ENCODE measurements around the gene SPATA45.

Gene SPATA45

DNA sequence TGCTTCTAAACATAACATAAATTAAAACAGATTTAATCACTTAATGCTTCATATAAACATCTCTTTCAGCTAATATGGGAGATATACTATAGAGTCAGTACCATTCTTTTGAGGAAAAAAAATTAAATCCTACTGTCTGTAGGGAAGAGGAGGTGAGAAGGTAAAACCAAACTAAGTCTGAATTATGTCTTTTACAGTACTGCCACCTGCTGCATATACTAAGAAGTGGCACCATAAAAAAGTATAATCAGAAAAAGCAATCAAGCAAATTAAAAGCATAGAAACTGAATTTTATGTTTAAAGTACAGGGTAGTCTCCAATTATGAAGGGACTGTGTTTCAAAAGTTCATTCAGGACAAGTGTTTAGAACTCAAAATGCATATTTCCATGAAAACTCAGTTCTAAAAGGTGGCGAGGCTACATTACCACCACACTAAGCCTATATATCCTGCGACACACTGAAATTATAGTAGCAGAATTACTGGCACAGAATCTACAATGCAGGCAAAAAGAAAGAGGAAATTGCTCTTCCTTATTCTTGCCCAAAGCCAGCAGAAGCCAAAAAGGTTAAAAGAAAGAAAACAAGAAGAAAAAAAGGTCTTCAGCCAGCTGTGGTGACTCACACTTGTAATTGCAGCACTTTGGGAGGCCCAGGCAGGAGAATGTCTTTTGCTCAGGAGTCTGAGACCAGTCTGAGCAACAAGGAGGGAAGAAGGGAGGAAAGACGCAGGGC, 64.9 kb downstream of the SPATA45 start:
- DNase-seq (ENCODE audit: low read depth in 2 of 3, low spot score in 2 of 3), result no peak

DNA sequence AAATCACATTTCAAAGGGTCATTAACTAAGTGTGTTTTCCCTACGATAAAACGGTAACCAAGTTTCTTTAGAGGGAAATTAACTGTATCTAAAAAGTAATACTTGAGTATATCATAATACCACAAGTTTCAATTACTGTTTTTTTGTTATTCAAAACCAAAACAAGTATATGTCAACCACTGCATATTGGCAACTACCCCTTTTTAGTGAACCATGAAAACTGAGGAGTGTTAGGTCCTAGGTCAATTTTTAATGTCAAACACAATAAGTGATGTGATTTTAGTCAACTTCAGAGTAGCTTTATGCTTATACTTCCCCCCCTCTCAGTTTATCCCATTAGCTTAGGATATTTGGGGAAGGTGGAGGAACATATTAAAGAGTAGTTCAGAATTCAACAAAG, 66.2 kb downstream of the SPATA45 start:
- no peak for DNase-seq (ENCODE audit: low read depth in 2 of 3, low spot score in 2 of 3)

DNA sequence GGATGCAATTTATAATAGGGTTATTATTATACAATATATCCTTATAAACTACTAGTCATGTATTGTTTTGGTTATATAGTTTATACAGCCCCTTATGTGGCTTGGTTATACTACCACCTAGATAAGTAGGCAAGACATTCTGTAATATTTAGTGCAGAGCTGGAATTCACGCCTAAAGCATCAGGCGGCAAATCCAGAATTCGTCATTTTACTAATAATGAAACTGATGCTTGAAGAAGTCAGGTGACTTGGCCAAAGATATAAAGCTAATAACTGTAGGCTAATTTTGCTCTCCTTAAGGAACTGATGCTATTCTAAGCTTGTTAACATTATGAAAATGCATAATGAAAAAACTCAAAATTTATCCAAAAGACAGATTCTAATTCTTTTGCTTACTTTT, 66.7 kb downstream of the SPATA45 start:
- DNase-seq (ENCODE audit: low read depth in 2 of 3, low spot score in 2 of 3), result no peak

All from activated CD8-positive, alpha-beta memory T cell treated with anti-CD3 and anti-CD28 coated beads for 48 hours (primary cell).